ENCODE measurements around the gene IWS1.

The IWS1 gene

GRCh38 chr2:127449898-127450297 lies 76.4 kb downstream of the IWS1 start:
- Histone ChIP-seq H3K27ac (ENCODE audit: low read depth, low read length) (no peak overlapping the region), H3K27me3 (ENCODE audit: control insufficient read depth in 1 of 2, insufficient read depth in 2 of 2, low read length in 2 of 2) (no peaks in the 10 kb centered on the region), H3K36me3 (ENCODE audit: control insufficient read depth in 1 of 2, insufficient read depth in 2 of 2, low read length in 2 of 2) (no peaks in the 10 kb centered on the region), H3K4me3 (ENCODE audit: low read depth in 1 of 2, low read length in 2 of 2) (no peak overlapping the region), H3K4me1 (ENCODE audit: control insufficient read depth in 1 of 2, insufficient read depth in 2 of 2, low read length in 2 of 2) (peaks cover 11% of the 10 kb centered on the region in 2 donors), H3K9me3 (ENCODE audit: control insufficient read depth in 1 of 2, low read length in 2 of 2) (peaks cover 0 to 4% of the 10 kb centered on the region in 2 donors), H3K9ac (ENCODE audit: low read depth in 1 of 2, low read length in 2 of 2) (no peak overlapping the region)

GRCh38 chr2:127449414-127449813 lies 76.9 kb downstream of the IWS1 start:
- no peak overlapping the region for H3K27ac ChIP-seq (ENCODE audit: low read depth, low read length)
- peaks cover 0 to 6% of the 10 kb centered on the region in 2 donors for H3K9me3 ChIP-seq (ENCODE audit: control insufficient read depth in 1 of 2, low read length in 2 of 2)
- H3K9ac ChIP-seq (ENCODE audit: low read depth in 1 of 2, low read length in 2 of 2), result no peak overlapping the region
- no peak overlapping the region for H3K4me3 ChIP-seq (ENCODE audit: low read depth in 1 of 2, low read length in 2 of 2)
- H3K4me1 ChIP-seq (ENCODE audit: control insufficient read depth in 1 of 2, insufficient read depth in 2 of 2, low read length in 2 of 2), result peaks cover 8 to 9% of the 10 kb centered on the region in 2 donors
- no peaks in the 10 kb centered on the region for H3K27me3 ChIP-seq (ENCODE audit: control insufficient read depth in 1 of 2, insufficient read depth in 2 of 2, low read length in 2 of 2)
- no peaks in the 10 kb centered on the region for H3K36me3 ChIP-seq (ENCODE audit: control insufficient read depth in 1 of 2, insufficient read depth in 2 of 2, low read length in 2 of 2)

GRCh38 chr2:127448526-127448925 lies 77.8 kb downstream of the IWS1 start:
- Histone ChIP-seq H3K27me3 (ENCODE audit: control insufficient read depth in 1 of 2, insufficient read depth in 2 of 2, low read length in 2 of 2) (no peaks in the 10 kb centered on the region), H3K36me3 (ENCODE audit: control insufficient read depth in 1 of 2, insufficient read depth in 2 of 2, low read length in 2 of 2) (no peaks in the 10 kb centered on the region), H3K4me3 (ENCODE audit: low read depth in 1 of 2, low read length in 2 of 2) (no peak overlapping the region), H3K4me1 (ENCODE audit: control insufficient read depth in 1 of 2, insufficient read depth in 2 of 2, low read length in 2 of 2) (no peaks in the 10 kb centered on the region), H3K27ac (ENCODE audit: low read depth, low read length) (no peak overlapping the region), H3K9me3 (ENCODE audit: control insufficient read depth in 1 of 2, low read length in 2 of 2) (peaks cover 0 to 6% of the 10 kb centered on the region in 2 donors), H3K9ac (ENCODE audit: low read depth in 1 of 2, low read length in 2 of 2) (no peak overlapping the region)

DNA sequence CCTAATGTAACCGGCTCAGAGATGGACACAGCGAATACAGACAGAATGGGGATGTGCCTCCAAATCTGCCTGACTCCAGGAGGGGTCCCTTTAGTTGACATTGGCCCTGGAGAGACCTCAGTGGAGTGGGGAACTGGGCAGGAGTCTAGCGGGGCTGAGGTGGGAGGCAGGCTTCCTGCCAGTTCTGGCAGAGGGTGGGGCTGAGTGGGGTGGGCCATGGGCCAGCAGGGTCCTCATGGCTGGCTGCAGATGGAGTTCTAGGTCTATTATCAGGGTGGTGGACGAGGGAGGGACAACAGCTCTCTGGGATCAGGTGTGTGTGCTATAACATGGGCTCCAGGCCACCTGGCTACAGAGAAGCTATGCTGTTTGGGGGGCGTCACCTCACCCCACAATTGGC lies 86.9 kb downstream of the IWS1 start:
- Histone ChIP-seq H3K9ac (ENCODE audit: low read depth in 1 of 2, low read length in 2 of 2) (no peak overlapping the region), H3K4me1 (ENCODE audit: control insufficient read depth in 1 of 2, insufficient read depth in 2 of 2, low read length in 2 of 2) (peaks cover 0 to 3% of the 10 kb centered on the region in 2 donors), H3K36me3 (ENCODE audit: control insufficient read depth in 1 of 2, insufficient read depth in 2 of 2, low read length in 2 of 2) (no peaks in the 10 kb centered on the region), H3K27me3 (ENCODE audit: control insufficient read depth in 1 of 2, insufficient read depth in 2 of 2, low read length in 2 of 2) (no peaks in the 10 kb centered on the region), H3K27ac (ENCODE audit: low read depth, low read length) (no peak overlapping the region), H3K4me3 (ENCODE audit: low read depth in 1 of 2, low read length in 2 of 2) (no peak overlapping the region), H3K9me3 (ENCODE audit: control insufficient read depth in 1 of 2, low read length in 2 of 2) (peaks cover 6% of the 10 kb centered on the region in 2 donors)

DNA sequence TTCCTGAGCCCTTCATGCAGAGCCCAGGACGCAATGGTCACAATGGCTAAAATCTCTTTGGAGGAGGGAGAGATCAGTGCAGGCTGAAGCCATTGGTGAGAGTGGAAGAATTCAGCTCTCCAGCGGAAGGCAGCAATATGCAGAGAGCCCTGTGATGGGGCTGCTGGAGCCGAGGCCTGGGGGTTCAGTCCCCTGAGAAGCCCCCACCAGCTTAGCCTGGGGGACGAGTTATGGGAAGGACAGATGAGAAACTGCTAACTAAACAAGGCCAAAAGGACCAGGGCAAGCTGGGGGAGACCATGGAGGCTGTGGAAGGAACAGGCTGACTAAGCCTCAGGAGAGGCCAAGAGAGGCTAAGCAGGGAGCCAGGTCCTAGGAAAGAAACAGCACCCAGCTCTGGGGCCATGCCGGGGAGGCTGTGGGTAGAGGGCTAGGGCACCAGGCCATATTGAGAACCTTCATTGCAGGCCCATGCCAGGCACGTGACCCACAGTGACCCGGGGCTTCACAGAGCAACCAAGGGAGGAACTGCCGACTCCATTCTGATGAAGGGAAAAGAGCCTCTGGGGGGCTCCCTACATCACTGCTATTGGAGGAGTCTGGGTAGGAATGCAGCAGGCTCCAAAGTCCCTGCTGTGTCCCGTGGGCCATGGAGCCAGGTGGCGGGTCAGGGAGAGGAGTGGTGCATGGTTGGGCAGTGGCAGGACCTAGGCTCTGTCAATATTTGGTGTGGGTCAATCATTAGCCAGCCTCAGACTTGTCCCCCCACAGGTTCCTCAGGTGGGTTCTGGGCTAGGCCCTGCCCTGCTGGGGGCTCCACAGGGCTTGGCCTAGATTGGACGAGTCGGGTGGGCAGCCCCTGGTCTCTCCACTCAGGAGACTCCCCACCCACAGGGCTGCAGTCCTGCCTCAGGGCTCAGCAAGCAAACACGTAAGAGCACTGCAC lies 88.2 kb downstream of the IWS1 start:
- Histone ChIP-seq H3K4me3 (ENCODE audit: low read depth in 1 of 2, low read length in 2 of 2) (no peak overlapping the region), H3K4me1 (ENCODE audit: control insufficient read depth in 1 of 2, insufficient read depth in 2 of 2, low read length in 2 of 2) (peaks cover 0 to 3% of the 10 kb centered on the region in 2 donors), H3K27ac (ENCODE audit: low read depth, low read length) (no peak overlapping the region), H3K36me3 (ENCODE audit: control insufficient read depth in 1 of 2, insufficient read depth in 2 of 2, low read length in 2 of 2) (no peaks in the 10 kb centered on the region), H3K9me3 (ENCODE audit: control insufficient read depth in 1 of 2, low read length in 2 of 2) (peaks cover 6% of the 10 kb centered on the region in 2 donors), H3K27me3 (ENCODE audit: control insufficient read depth in 1 of 2, insufficient read depth in 2 of 2, low read length in 2 of 2) (no peaks in the 10 kb centered on the region), H3K9ac (ENCODE audit: low read depth in 1 of 2, low read length in 2 of 2) (no peak overlapping the region)

DNA sequence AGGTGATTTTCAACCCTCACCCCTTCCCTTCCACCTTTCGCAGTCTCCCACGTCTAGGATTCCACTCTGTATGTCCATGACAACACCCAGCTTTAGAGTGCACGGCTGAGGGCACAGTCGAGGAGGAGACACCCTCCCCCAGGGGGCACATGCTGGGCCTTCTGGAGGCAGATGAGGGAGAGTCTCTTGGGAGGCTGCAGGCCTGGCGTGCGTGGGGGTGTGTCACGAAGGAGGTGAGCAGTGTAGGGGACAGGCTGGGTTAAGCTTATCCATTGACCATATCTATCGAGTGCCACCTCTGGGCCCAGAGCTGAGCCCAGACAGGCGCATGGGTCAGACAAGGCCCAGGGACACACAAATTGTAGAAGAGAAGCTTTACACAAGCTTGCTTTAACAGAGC lies 89.2 kb downstream of the IWS1 start:
- Histone ChIP-seq H3K4me1 (ENCODE audit: control insufficient read depth in 1 of 2, insufficient read depth in 2 of 2, low read length in 2 of 2) (peaks cover 0 to 3% of the 10 kb centered on the region in 2 donors), H3K9ac (ENCODE audit: low read depth in 1 of 2, low read length in 2 of 2) (no peak overlapping the region), H3K27me3 (ENCODE audit: control insufficient read depth in 1 of 2, insufficient read depth in 2 of 2, low read length in 2 of 2) (no peaks in the 10 kb centered on the region), H3K9me3 (ENCODE audit: control insufficient read depth in 1 of 2, low read length in 2 of 2) (peaks cover 6% of the 10 kb centered on the region in 2 donors), H3K4me3 (ENCODE audit: low read depth in 1 of 2, low read length in 2 of 2) (no peak overlapping the region), H3K27ac (ENCODE audit: low read depth, low read length) (no peak overlapping the region), H3K36me3 (ENCODE audit: control insufficient read depth in 1 of 2, insufficient read depth in 2 of 2, low read length in 2 of 2) (no peaks in the 10 kb centered on the region)

DNA sequence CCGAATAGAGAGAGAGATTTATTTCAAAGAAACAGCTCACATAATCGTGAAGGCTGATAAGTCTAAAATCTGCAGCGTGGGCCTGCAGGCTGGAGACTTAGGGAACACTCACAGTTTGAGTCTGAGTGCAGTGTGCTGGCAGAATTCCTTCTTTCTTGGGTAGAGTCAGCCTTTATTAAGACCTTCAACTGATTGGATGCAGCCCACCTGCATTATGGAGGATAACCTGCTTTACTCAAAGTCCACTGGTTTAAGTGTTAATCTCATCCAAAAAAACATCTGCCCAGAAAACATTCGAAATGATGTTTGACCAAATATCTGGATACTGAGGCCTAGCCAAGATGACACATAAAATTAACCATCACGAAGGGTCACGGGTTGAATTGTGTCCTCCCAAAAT lies 91.8 kb downstream of the IWS1 start:
- peaks cover 0 to 3% of the 10 kb centered on the region in 2 donors for H3K4me1 ChIP-seq (ENCODE audit: control insufficient read depth in 1 of 2, insufficient read depth in 2 of 2, low read length in 2 of 2)
- no peak overlapping the region for H3K27ac ChIP-seq (ENCODE audit: low read depth, low read length)

GRCh38 chr2:127431408-127432023 lies 94.8 kb downstream of the IWS1 start:
- H3K36me3 ChIP-seq (ENCODE audit: control insufficient read depth in 1 of 2, insufficient read depth in 2 of 2, low read length in 2 of 2), result no peaks in the 10 kb centered on the region
- no peaks in the 10 kb centered on the region for H3K9me3 ChIP-seq (ENCODE audit: control insufficient read depth in 1 of 2, low read length in 2 of 2)
- no peaks in the 10 kb centered on the region for H3K27me3 ChIP-seq (ENCODE audit: control insufficient read depth in 1 of 2, insufficient read depth in 2 of 2, low read length in 2 of 2)
- no peak overlapping the region for H3K27ac ChIP-seq (ENCODE audit: low read depth, low read length)
- H3K4me3 ChIP-seq (ENCODE audit: low read depth in 1 of 2, low read length in 2 of 2), result no peak overlapping the region
- no peak overlapping the region for H3K9ac ChIP-seq (ENCODE audit: low read depth in 1 of 2, low read length in 2 of 2)
- H3K4me1 ChIP-seq (ENCODE audit: control insufficient read depth in 1 of 2, insufficient read depth in 2 of 2, low read length in 2 of 2), result no peaks in the 10 kb centered on the region

More for the DNA sequence above, 91.8 kb downstream of the IWS1 start:
- no peaks in the 10 kb centered on the region for H3K36me3 ChIP-seq (ENCODE audit: control insufficient read depth in 1 of 2, insufficient read depth in 2 of 2, low read length in 2 of 2)
- no peaks in the 10 kb centered on the region for H3K27me3 ChIP-seq (ENCODE audit: control insufficient read depth in 1 of 2, insufficient read depth in 2 of 2, low read length in 2 of 2)
- no peak overlapping the region for H3K9ac ChIP-seq (ENCODE audit: low read depth in 1 of 2, low read length in 2 of 2)
- H3K4me3 ChIP-seq (ENCODE audit: low read depth in 1 of 2, low read length in 2 of 2), result no peak overlapping the region
- peaks cover 0 to under 1% of the 10 kb centered on the region in 2 donors for H3K9me3 ChIP-seq (ENCODE audit: control insufficient read depth in 1 of 2, low read length in 2 of 2)

All from duodenal mucosa (tissue), 2 donors.